NK-92 treated with Interleukin-12 subunit alpha and Interleukin-12 subunit beta, amount 100 ng/mL, for 24 hours (cell line): ENCODE measurements around the gene CERS6.

ENCODE experiments used
- DNase-seq: peaks from one replicate; lab custom pipeline; 2025; lab: John Stamatoyannopoulos, UW

CERS6 gene

DNA sequence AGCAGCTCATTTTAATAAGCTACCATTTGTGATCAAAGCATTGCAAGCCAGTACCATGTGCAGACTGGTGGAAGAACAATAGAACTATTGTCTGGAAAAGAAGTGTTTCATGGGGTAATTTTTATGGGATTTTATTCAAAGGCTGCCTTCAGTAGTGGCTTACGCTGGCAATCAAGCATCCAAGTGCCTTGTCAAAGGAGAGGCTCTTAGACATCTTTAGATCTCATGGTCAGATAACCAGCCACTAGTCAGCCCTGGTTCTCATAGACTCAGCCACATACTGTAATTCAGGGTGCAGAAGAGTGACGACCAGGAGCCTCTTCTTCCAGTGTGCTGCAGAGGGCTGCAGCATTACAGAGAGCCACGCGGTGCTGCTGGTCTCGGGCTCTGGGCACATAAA is 247.9 kb downstream of the CERS6 start:
- no peak for DNase-seq

GRCh38 chr2:168705534-168706470 is 249.7 kb downstream of the CERS6 start:
- no peak for DNase-seq

GRCh38 chr2:168706806-168707205 is 250.7 kb downstream of the CERS6 start:
- no peak for DNase-seq

DNA sequence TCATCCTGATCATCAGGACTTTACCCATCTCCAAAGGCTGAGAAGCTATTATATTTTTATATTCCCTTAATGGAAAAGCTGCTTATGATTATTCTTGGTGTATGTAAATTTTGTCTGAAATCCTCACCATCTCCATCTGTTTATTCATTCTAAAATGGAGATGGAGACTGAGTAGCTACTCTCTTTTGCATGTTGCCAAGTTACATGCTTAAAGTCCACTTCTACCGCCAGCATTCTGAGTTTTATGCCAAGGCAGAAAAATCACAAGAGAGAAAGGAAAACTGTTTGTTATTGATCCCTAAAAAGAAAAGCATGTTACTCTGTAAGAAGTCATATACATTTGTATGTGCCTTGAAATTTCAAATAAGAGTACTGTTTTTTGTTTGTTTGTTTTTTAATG is 252.0 kb downstream of the CERS6 start:
- no peak for DNase-seq

- DNase-seq = no peak
These were observed 254.8 kb downstream of the CERS6 start for GRCh38 chr2:168710754-168711467.

- DNase-seq = no peak
These were observed 256.0 kb downstream of the CERS6 start for GRCh38 chr2:168712053-168712452.

- no peak for DNase-seq
These were observed 257.3 kb downstream of the CERS6 start for GRCh38 chr2:168713325-168713724.

DNA sequence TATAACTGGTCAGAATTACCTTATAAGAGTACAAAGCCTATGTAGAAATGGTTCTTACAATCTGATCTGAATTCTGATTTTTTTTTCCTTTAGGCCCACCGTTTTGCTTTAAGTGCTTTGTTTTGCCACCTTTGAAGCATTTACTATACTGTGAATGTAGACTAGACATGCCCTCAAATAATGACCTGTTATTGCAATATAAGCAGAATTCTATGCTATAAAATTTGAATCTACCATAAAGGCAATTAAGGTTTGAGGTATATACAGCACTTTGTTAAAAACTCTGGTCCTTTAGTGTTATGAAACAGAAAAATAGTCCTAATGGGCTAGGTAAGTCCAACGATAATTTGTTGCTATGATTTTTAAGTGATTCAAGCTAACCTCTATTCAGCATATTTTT is 259.8 kb downstream of the CERS6 start:
- DNase-seq = no peak

- DNase-seq = no peak
These were observed 260.8 kb downstream of the CERS6 start for GRCh38 chr2:168716839-168717238.

DNA sequence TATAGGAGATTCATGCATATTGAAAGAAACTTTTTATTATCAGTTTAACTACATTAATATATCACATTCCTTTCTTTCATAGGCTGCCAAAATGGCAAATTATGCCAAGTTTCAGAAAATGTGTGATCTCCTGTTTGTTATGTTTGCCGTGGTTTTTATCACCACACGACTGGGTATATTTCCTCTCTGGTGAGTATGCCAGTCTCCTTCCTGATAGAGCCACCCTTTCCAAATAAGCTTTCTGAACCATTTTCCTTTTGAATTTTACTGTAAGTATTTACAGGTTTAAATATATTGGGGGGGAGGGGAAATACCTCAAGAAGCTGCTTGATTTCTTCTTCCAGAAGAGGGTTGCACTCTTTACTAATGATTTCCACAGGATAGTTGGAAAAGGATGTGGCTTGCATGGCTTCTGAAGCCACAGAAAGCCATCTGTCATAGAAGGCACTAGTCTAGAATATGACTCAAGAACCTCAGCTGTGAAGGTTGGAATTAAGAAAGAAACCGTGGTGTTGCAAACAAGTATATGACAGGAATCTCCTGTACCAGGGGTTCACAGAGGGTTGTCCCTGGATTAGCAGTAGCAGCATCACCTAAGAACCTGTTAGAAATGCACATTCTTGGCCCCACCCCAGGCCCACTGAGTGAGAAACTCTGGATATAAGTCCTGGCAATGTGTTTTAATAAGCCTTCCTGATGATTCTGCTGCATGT is 261.9 kb downstream of the CERS6 start:
- no peak for DNase-seq

- DNase-seq = no peak
These were observed 262.6 kb downstream of the CERS6 start for GRCh38 chr2:168718622-168719021.

- no peak for DNase-seq
These were observed 263.4 kb downstream of the CERS6 start for GRCh38 chr2:168719446-168719845.

DNA sequence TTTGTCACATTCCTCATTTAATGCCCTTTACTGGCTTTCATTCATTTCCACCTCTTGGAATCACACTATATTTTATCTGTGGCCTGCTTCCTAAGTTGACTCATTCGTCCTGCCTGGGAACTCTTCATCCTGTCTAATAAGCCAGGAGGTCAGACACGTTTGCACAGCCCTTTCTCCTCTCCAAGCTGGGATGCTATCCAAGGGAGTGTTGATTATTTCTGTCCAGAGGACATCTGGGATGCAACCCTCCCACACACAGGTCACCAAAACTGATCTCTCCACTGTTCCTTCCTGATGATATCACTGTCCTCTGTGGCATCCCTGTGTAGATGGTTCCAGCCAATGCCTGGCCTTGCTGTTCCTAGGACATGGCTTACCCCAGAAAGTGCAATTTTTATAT is 266.5 kb downstream of the CERS6 start:
- no peak for DNase-seq

- DNase-seq = no peak
These were observed 267.3 kb downstream of the CERS6 start for GRCh38 chr2:168723275-168723899.

GRCh38 chr2:168726375-168726774 is 270.3 kb downstream of the CERS6 start:
- no peak for DNase-seq

DNA sequence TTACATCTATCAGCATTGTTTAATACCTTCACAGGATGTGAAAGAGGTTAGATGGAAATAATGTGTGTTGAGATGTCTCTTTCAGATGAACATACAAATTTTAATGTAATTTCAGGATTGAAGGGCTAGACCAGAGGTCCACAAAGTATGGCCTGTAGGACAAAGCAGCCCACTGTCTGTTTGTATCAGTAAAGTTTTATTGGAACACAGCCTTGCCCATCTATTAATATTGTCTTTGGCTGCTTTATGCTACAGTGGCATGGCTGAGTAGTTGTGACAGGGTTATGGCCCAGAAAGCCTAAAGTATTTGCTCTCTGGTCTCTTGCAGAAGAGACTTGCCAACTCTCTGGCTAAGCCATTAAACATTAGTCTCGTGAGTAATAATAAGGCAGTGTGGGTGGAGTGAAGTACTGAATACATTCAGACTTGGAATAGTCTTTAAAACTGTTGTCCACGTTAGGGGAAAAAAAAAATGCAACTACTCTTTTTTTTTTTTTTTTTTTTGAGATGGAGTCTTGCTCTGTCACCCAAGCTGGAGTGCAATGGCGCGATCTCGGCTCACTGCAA is 271.9 kb downstream of the CERS6 start:
- DNase-seq = no peak

- no peak for DNase-seq
These were observed 273.4 kb downstream of the CERS6 start for GRCh38 chr2:168729455-168729854.

DNA sequence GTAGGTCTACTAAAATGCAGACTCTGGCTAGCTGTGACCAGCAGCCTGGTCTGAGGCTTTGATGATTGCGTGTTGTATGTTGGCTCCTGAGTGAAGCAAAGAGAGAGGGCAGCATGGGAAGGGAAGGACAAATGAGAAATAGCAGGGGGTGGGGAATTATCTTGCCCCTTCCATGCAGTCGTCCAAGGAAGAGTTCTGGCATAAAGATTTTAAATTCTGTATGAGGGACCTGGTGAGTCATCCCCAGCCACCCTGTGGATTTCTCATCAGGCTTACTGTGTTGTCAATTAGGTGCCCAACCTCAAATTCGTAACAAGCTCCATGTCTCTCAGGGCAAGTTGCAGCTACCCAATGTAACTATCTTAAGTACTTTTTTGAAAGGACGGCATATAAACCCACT is 274.3 kb downstream of the CERS6 start:
- no peak for DNase-seq

DNA sequence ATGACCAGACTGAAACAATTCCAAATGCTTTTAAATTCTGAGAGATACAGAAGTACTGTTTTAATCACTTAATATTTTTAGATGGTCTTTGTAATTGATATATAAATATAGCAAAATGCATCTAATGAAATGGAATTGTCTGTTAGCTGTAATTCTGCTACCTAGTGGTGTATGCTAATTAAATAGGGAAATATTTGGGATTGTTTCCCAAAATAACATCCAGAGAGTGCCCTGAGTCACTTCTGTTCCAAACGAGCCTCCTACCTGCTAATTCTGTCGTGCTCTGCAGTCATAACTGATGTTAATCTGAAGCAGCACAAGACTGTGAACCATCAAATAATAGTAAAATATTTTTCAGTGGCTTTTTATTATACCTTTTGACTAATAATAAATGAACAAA is 274.9 kb downstream of the CERS6 start:
- no peak for DNase-seq

GRCh38 chr2:168731616-168732015 is 275.5 kb downstream of the CERS6 start:
- no peak for DNase-seq

GRCh38 chr2:168732100-168732499 is 276.0 kb downstream of the CERS6 start:
- DNase-seq = no peak

GRCh38 chr2:168732506-168732905 is 276.4 kb downstream of the CERS6 start:
- DNase-seq = no peak
